GM23248 (cell line): ENCODE measurements around the gene EML1. TPM values are rescaled to one million over a fixed set of nuclear protein-coding genes. Genes with fewer than 3 reads are reported as not detected.

ENCODE experiments used
- DNase-seq: peaks from one replicate; pipeline ENCODE4 v3.0.0-alpha.2; 2015
- H2AFZ ChIP-seq: fragments of 200-600 bp; sonication (generic); 2 replicates; pipeline ENCODE4 v1.6.1; 2016; ENCODE audit warnings: antibody characterized with exemption
- H3F3A ChIP-seq: fragments of 200-600 bp; sonication (generic); 2 replicates; pipeline ENCODE4 v1.6.1; 2016; ENCODE audit warnings: mild to moderate bottlenecking, antibody characterized with exemption, mixed run types; ENCODE audit not compliant: insufficient read depth
- H3K27ac ChIP-seq: fragments of 200-600 bp; sonication (generic); 2 replicates; pipeline ENCODE4 v1.5.1; 2016; ENCODE audit warnings: mild to moderate bottlenecking
- H3K27me3 ChIP-seq: fragments of 200-600 bp; sonication (generic); replicated peaks from 2 replicates; pipeline ENCODE4 v1.6.1; 2016; ENCODE audit warnings: mild to moderate bottlenecking; ENCODE audit not compliant: insufficient read depth
- H3K36me3 ChIP-seq: fragments of 200-600 bp; sonication (generic); 2 replicates; pipeline ENCODE4 v1.6.1; 2016; ENCODE audit warnings: low read depth, mild to moderate bottlenecking
- H3K4me1 ChIP-seq: fragments of 200-600 bp; sonication (generic); 2 replicates; pipeline ENCODE4 v1.6.1; 2016; ENCODE audit warnings: mild to moderate bottlenecking; ENCODE audit not compliant: insufficient read depth
- H3K4me2 ChIP-seq: fragments of 200-600 bp; sonication (generic); one replicate; pipeline ENCODE4 v1.6.1; 2016; ENCODE audit warnings: mild to moderate bottlenecking; ENCODE audit not compliant: unreplicated experiment
- H3K4me3 ChIP-seq: fragments of 200-600 bp; sonication (generic); 2 replicates; pipeline ENCODE4 v1.5.1; 2016; ENCODE audit warnings: mild to moderate bottlenecking
- H3K79me2 ChIP-seq: fragments of 200-600 bp; sonication (generic); 2 replicates; pipeline ENCODE4 v1.6.1; 2016; ENCODE audit warnings: mild to moderate bottlenecking; ENCODE audit not compliant: insufficient read depth
- H3K9ac ChIP-seq: fragments of 200-600 bp; sonication (generic); 2 replicates; pipeline ENCODE4 v1.6.1; 2016; ENCODE audit warnings: mild to moderate bottlenecking
- H3K9me2 ChIP-seq: fragments of 200-600 bp; sonication (generic); 2 replicates; pipeline ENCODE4 v1.6.1; 2016; ENCODE audit warnings: mixed run types, mild to moderate bottlenecking, moderate library complexity; ENCODE audit not compliant: insufficient read depth
- H3K9me3 ChIP-seq: fragments of 200-600 bp; sonication (generic); one replicate; pipeline ENCODE4 v1.6.1; 2017; ENCODE audit warnings: low read depth
- H4K20me1 ChIP-seq: fragments of 200-600 bp; sonication (generic); 2 replicates; pipeline ENCODE4 v1.6.0; 2016; ENCODE audit not compliant: insufficient read depth
- EZH2 ChIP-seq: fragments of 200-600 bp; sonication (generic); IDR thresholded peaks from 2 replicates; pipeline ENCODE4 v1.6.1; 2018; ENCODE audit warnings: antibody characterized with exemption, mild to moderate bottlenecking; ENCODE audit not compliant: insufficient read depth, poor library complexity, severe bottlenecking
- EZH2phosphoT487 ChIP-seq: fragments of 200-600 bp; sonication (generic); IDR thresholded peaks from 2 replicates; pipeline ENCODE4 v1.6.1; 2018; ENCODE audit warnings: antibody characterized with exemption, moderate library complexity, mild to moderate bottlenecking, low read depth; ENCODE audit not compliant: insufficient read depth
- WGBS, 2 experiments: methylation state at CpG; one replicate each; pipeline ENCODE4 v1.1.6; 2015 to 2017; ENCODE audit warnings: low lambda C conversion rate in 2 of 2, low coverage in 1 of 2; ENCODE audit errors: missing lambda C conversion rate in 2 of 2; 5-methylcytosine and 5-hydroxymethylcytosine counted together
- in situ Hi-C: fragments of 300-500 bp; cut with MboI; formaldehyde crosslinking; loops from 2 replicates; pipeline ENCODE4 v1.15.0; 2020
- polyA plus RNA-seq: library from polyadenylated mRNA; unstranded; fragments of >200 nt; fragmentation: Nextera tagmentation; extraction: Ambion mirVana; gene quantifications from 2 replicates; pipeline ENCODE4 v1.2.1, GENCODE V29; 2016
- total RNA-seq: library from RNA; depleted of rRNA; stranded (reverse); fragments of >200 nt; shearing (Covaris generic); gene quantifications from 2 replicates; pipeline ENCODE4 v1.2.3, GENCODE V29; 2014

Gene EML1
- total and polyA plus RNA-seq, 2 experiments from 2014 or later: 14.8 to 17.9 TPM

DNA sequence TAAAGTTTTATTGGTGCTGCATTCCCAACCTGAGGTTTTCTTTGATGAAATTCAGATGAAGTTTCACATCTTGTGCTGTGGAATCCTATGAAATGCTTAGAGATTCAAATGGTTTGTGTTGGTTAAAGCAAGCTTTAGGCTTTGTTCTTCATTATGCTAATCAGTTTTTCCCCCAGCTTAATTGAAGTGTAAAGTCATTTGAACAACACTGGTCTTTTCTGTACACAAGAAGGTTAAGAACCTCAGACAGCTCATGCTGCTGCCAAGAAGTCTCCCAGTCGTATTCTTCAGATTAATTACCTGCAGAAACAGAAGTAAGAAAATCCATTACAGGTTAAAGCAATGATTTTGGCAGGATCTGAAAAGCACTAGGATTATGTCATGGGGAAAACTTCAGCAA, 48.9 kb downstream of the EML1 start:
- Histone ChIP-seq H3K9ac (no peak overlapping the region), H3K27me3 (no peaks in the 10 kb centered on the region), H3K36me3 (no peaks in the 10 kb centered on the region), H3K79me2 (0 out of 2 replicates have a peak, but pooled peaks cover 6% of the 10 kb centered on the region), H3F3A (no peaks in the 10 kb centered on the region), H3K9me3 (no peaks in the 10 kb centered on the region), H3K4me1 (no peaks in the 10 kb centered on the region), H3K27ac (no peak overlapping the region), H3K4me2 (no peak overlapping the region), H2AFZ (no peak overlapping the region), H4K20me1 (no peaks in the 10 kb centered on the region), H3K4me3 (no peak overlapping the region), H3K9me2 (no peaks in the 10 kb centered on the region)
- 61 to 76% methylated on average over 1 of the region's 1 CpG for WGBS, 2 experiments
- no peak for TF ChIP-seq EZH2
- in situ Hi-C loops: no loop called here
- DNase-seq: no peak

DNA sequence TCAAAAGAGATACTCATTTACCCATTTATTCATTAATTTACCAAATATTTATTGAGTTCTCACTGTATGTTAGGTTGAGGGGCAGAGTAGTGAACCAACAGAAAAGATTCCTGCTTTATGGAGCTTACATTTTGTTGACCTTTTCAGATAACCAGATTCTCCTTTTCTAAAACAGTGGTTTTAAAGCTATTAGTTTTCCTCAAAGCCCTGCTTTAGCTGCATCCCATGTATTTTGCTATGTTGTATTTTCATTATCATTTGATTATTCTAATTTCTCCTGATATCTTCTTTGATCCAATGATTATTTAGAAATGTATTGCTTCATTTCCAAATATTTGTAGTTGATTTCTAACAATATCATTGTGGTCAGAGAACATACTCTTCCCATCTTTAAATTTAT, 53.6 kb downstream of the EML1 start:
- no peak overlapping the region for H2AFZ ChIP-seq
- DNase-seq: no peak
- TF ChIP-seq EZH2: no peak
- TF ChIP-seq EZH2phosphoT487: no peak
- no peaks in the 10 kb centered on the region for H3K27me3 ChIP-seq
- no peaks in the 10 kb centered on the region for H3K4me1 ChIP-seq
- no peaks in the 10 kb centered on the region for H3F3A ChIP-seq
- in situ Hi-C loops: no loop called here
- no peak overlapping the region for H3K9ac ChIP-seq
- H4K20me1 ChIP-seq: no peaks in the 10 kb centered on the region
- H3K9me2 ChIP-seq: no peaks in the 10 kb centered on the region
- no peak overlapping the region for H3K27ac ChIP-seq
- H3K9me3 ChIP-seq: no peaks in the 10 kb centered on the region
- H3K4me3 ChIP-seq: no peak overlapping the region
- no peaks in the 10 kb centered on the region for H3K36me3 ChIP-seq
- H3K79me2 ChIP-seq: no peaks in the 10 kb centered on the region
- no peak overlapping the region for H3K4me2 ChIP-seq

DNA sequence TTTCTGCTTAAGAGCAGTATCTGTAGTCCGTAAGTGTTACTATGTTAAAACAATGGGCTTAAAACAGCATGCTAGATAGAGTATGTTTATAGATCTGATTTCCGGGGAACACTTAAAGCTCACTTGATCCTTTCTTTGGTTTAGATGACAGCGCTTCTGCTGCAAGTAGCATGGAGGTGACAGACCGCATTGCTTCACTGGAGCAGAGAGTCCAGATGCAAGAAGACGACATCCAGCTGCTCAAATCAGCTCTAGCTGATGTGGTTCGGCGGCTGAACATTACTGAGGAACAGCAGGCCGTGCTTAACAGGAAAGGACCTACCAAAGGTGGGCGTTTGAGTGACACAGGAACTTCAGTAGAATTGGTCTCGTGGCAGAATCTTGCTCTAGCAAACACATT, 57.5 kb downstream of the EML1 start:
- H3K9me3 ChIP-seq: no peaks in the 10 kb centered on the region
- no peak overlapping the region for H2AFZ ChIP-seq
- TF ChIP-seq EZH2 (no peak), EZH2phosphoT487 (no peak)
- H3K4me3 ChIP-seq: no peak overlapping the region
- no peaks in the 10 kb centered on the region for H3K9me2 ChIP-seq
- H4K20me1 ChIP-seq: no peaks in the 10 kb centered on the region
- DNase-seq: no peak
- WGBS, 2 experiments: 93 to 95% methylated on average over 10 of the region's 10 CpGs
- no peaks in the 10 kb centered on the region for H3K79me2 ChIP-seq
- H3K27ac ChIP-seq: no peak overlapping the region
- H3K36me3 ChIP-seq: no peaks in the 10 kb centered on the region
- no peak overlapping the region for H3K9ac ChIP-seq
- no peak overlapping the region for H3K4me2 ChIP-seq
- H3F3A ChIP-seq: no peaks in the 10 kb centered on the region
- no peaks in the 10 kb centered on the region for H3K27me3 ChIP-seq
- in situ Hi-C loops: no loop called here
- H3K4me1 ChIP-seq: no peaks in the 10 kb centered on the region

DNA sequence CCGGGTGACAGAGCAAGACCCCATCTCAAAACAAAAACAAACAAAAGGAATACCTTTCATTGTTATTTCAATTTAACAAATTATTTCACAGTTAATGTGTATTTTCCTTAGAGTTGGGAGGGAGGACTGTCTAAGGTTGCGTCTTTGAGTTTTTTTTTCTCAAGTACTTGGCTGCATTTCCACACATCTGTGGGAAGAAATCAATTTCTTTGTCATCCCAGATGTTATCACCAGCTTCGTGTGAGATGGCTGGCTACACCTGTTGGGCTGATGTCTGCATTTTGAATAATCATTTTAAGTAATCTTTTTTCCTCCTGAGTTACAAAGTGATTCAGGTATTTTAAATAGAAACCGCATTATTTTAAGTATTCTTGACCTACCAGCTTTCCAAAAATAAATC, 59.4 kb downstream of the EML1 start:
- no peak overlapping the region for H3K27ac ChIP-seq

GRCh38 chr14:99853206-99853605, 60.0 kb downstream of the EML1 start:
- H3K27me3 ChIP-seq: no peaks in the 10 kb centered on the region
- no peak overlapping the region for H3K4me2 ChIP-seq
- TF ChIP-seq EZH2: no peak
- no peak for TF ChIP-seq EZH2phosphoT487
- no peaks in the 10 kb centered on the region for H3K9me3 ChIP-seq
- no peaks in the 10 kb centered on the region for H4K20me1 ChIP-seq
- no peaks in the 10 kb centered on the region for H3F3A ChIP-seq
- no peaks in the 10 kb centered on the region for H3K4me1 ChIP-seq
- H3K27ac ChIP-seq: no peak overlapping the region
- H3K36me3 ChIP-seq: no peaks in the 10 kb centered on the region
- no peak overlapping the region for H3K9ac ChIP-seq
- WGBS, 2 experiments: 17 to 18% methylated on average over 5 of the region's 5 CpGs
- in situ Hi-C loops: no loop called here
- H2AFZ ChIP-seq: no peak overlapping the region
- no peak overlapping the region for H3K4me3 ChIP-seq
- no peaks in the 10 kb centered on the region for H3K79me2 ChIP-seq
- H3K9me2 ChIP-seq: no peaks in the 10 kb centered on the region
- peak; percentile 9 for DNase-seq

More for the DNA sequence above, 59.4 kb downstream of the EML1 start:
- Histone ChIP-seq H3K79me2 (no peaks in the 10 kb centered on the region), H3K4me2 (no peak overlapping the region), H3K4me1 (no peaks in the 10 kb centered on the region), H3K36me3 (no peaks in the 10 kb centered on the region), H3K27me3 (no peaks in the 10 kb centered on the region), H2AFZ (no peak overlapping the region), H3K4me3 (no peak overlapping the region), H4K20me1 (no peaks in the 10 kb centered on the region), H3K9me2 (no peaks in the 10 kb centered on the region), H3K9me3 (no peaks in the 10 kb centered on the region), H3F3A (no peaks in the 10 kb centered on the region), H3K9ac (no peak overlapping the region)
- in situ Hi-C loops: no loop called here
- TF ChIP-seq EZH2: no peak
- no peak for TF ChIP-seq EZH2phosphoT487
- no peak for DNase-seq
- 61 to 65% methylated on average over 4 of the region's 4 CpGs for WGBS, 2 experiments
